ENCODE results near the gene SLC35F1.

The SLC35F1 gene

GRCh38 chr6:118223316-118223715, 316.3 kb downstream of the SLC35F1 start:
- H3K4me3 ChIP-seq (ENCODE audit: low read depth, low read length), result no peak overlapping the region
- no peak for DNase-seq (ENCODE audit: low read depth)

GRCh38 chr6:118228886-118229285, 321.8 kb downstream of the SLC35F1 start:
- DNase-seq (ENCODE audit: low read depth), result no peak
- H3K4me3 ChIP-seq (ENCODE audit: low read depth, low read length), result no peak overlapping the region

- DNase-seq (ENCODE audit: low read depth), result no peak
- no peak overlapping the region for H3K4me3 ChIP-seq (ENCODE audit: low read depth, low read length)
Measured at GRCh38 chr6:118240878-118241528, 333.9 kb downstream of the SLC35F1 start.

GRCh38 chr6:118246406-118246805, 339.3 kb downstream of the SLC35F1 start:
- H3K4me3 ChIP-seq (ENCODE audit: low read depth, low read length), result no peak overlapping the region
- DNase-seq (ENCODE audit: low read depth), result no peak

- DNase-seq (ENCODE audit: low read depth), result no peak
- H3K4me3 ChIP-seq (ENCODE audit: low read depth, low read length), result no peak overlapping the region
Measured at GRCh38 chr6:118248171-118248570, 341.1 kb downstream of the SLC35F1 start.

DNA sequence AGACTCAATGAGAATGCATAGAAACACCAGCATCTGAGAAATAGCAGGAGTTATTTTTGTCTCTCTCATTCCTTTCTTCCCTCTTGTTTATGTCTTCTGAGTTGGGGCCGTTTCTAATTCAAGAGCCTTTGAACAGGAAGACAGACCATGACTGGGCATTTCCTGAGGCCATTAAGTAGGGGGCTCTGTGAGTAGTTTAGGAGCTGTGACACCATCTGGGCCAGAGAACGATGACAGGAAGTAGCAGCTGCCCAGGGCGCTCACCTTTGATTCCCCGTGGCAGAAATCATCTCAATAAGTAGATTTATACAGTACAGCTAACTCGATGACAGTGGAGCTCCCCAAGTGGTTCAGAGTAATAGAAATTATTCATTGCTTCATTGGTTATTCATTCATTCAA, 342.6 kb downstream of the SLC35F1 start:
- no peak for DNase-seq (ENCODE audit: low read depth)

DNA sequence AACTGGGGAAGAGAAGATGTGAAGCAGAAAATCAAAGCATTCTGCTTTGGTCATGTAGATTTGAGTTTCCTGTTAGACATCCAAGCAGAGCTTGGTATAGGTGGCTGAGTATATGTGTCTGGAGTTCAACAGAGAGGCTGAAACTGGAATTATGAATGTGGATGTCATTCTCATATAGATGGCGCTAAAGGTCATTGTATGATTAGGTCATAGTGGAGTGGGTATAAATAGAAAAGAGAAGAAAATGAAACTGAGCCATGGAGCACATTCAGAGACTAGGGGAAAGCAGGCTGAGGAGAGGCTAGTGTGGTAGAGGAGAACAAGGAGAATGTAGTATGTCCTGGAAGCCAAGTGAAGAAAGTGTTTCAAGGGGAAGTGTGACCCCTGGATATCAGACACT, 345.4 kb downstream of the SLC35F1 start:
- no peak for DNase-seq (ENCODE audit: low read depth)
- no peak overlapping the region for H3K4me3 ChIP-seq (ENCODE audit: low read depth, low read length)

More for the DNA sequence above, 342.6 kb downstream of the SLC35F1 start:
- no peak overlapping the region for H3K4me3 ChIP-seq (ENCODE audit: low read depth, low read length)

- DNase-seq (ENCODE audit: low read depth), result no peak
- no peak overlapping the region for H3K4me3 ChIP-seq (ENCODE audit: low read depth, low read length)
Measured at GRCh38 chr6:118253741-118254140, 346.7 kb downstream of the SLC35F1 start.

- no peak for DNase-seq (ENCODE audit: low read depth)
- no peak overlapping the region for H3K4me3 ChIP-seq (ENCODE audit: low read depth, low read length)
Measured at GRCh38 chr6:118260833-118261232, 353.8 kb downstream of the SLC35F1 start.

DNA sequence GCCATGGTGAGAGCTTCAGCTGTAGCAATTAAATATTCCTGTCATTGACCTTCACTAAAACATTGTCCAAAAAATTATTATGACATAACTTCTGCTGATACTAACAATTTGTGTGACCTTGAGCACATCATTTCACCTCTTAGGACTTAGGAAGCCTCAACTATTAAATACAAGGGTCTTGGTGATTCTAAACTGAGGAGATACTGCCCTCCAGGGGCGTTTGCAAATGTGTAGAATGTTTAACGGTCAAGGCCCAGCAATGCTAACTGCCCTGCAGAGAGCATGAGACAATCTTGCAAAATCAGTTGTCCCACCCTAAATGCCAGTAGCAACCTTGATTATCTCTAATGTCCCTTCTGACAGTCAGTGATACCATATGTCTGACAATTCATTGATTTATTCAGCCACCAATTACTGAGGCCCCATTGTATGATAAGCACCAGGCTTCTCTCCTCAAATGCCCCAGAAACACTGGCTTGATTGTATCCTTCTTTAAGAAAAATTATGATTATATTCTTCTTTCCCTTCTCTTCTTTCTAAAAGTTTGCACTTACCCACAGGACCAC, 356.9 kb downstream of the SLC35F1 start:
- no peak for DNase-seq (ENCODE audit: low read depth)
- no peak overlapping the region for H3K4me3 ChIP-seq (ENCODE audit: low read depth, low read length)

DNA sequence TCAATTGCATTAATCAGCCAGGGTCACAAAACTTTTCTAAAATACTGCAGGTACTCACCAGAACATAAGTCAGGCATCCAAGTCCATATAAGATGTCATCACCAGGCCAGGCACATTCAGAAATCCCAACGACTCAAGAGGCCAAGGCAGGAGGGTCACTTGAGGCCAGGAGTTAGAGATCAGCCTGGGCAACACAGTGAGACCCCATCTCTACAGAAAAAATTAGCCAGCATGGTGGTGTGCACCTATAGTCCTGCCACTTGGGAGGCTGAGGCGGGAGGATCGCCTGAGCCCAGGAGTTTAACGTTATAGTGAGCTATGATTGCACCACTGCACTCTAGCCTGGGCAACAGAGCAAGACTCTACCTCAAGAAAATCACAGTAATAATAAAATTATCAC, 362.6 kb downstream of the SLC35F1 start:
- H3K4me3 ChIP-seq (ENCODE audit: low read depth, low read length), result no peak overlapping the region
- no peak for DNase-seq (ENCODE audit: low read depth)

DNA sequence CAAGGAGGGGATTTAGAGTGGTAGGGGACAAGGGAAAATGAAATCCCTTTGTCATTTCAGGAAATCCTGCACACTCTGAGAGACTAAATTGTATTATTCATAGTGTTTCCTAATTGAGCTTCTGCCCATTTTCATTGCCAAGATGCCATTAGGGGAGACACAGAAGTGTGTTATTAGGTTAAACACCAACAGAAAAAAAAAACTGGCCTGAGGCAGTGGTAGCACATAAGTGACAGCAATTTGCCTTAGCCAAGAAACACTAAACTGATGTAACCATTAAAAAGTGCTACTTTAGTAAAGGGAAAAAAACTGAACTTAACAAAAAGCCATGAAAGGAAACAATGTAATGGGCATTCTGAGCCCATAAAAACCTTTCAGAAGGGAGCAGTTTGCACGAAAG, 370.6 kb downstream of the SLC35F1 start:
- no peak for DNase-seq (ENCODE audit: low read depth)
- no peak overlapping the region for H3K4me3 ChIP-seq (ENCODE audit: low read depth, low read length)

DNA sequence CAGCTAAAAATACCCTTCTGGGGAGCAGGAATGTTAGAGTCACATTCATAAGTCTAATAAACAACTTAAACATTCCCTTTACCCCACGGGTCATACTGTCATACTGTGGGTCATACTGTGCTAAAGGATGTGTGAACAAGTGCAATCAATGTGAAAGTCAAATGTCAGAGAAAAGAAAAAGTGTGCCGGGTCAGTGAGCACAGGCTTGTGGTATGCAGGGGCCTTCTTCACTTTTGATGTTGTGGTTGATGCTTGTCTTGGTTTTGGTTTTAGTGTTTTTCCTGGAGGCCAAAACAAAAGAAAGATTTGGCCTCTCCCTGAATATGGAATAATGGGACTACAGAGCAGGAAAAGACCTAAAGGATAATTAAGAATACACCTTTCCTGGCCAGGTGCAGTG, 373.1 kb downstream of the SLC35F1 start:
- no peak overlapping the region for H3K4me3 ChIP-seq (ENCODE audit: low read depth, low read length)
- no peak for DNase-seq (ENCODE audit: low read depth)

DNA sequence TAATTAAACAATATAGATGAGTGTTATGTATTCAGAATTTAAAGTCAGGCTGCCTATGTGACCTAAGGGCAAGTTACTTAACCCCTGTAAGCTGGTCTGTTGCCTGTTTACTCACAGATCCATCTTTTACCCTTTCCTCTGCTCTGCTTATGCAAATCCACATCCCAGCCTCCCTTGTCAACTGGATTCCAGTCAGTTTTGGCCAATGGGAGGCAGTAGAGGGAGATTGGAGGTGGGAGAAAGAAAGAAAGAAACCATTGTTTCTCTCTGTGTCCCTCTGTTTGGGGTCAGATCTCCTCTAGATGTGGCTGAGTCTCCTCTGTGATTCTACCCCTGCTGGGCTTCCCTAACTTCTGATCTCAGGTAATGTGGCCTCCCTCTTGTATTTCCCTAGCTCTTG, 374.2 kb downstream of the SLC35F1 start:
- H3K4me3 ChIP-seq (ENCODE audit: low read depth, low read length), result no peak overlapping the region
- DNase-seq (ENCODE audit: low read depth), result no peak

- DNase-seq (ENCODE audit: low read depth), result no peak
- H3K4me3 ChIP-seq (ENCODE audit: low read depth, low read length), result no peak overlapping the region
Measured at GRCh38 chr6:118283766-118284165, 376.7 kb downstream of the SLC35F1 start.

GRCh38 chr6:118284736-118285360, 377.8 kb downstream of the SLC35F1 start:
- no peak overlapping the region for H3K4me3 ChIP-seq (ENCODE audit: low read depth, low read length)
- no peak for DNase-seq (ENCODE audit: low read depth)

DNA sequence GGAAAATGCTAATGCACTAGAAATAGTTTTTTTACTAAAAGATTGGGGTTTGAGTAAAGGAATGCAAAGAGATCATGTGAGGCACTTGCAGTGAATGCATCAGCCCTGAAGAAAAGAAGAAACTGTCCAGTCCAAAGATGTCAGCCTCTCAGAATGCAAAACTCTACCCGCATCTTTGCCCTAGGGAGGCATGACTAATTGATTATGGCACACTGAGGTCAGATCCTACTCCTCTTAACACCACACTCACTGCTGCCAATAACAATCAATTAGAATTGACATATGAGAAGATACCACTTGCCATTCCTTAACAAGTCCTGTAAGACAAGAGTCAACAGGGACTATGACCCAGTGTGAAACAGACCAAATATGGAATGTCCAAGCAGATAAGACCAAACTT, 378.7 kb downstream of the SLC35F1 start:
- no peak for DNase-seq (ENCODE audit: low read depth)
- no peak overlapping the region for H3K4me3 ChIP-seq (ENCODE audit: low read depth, low read length)

DNA sequence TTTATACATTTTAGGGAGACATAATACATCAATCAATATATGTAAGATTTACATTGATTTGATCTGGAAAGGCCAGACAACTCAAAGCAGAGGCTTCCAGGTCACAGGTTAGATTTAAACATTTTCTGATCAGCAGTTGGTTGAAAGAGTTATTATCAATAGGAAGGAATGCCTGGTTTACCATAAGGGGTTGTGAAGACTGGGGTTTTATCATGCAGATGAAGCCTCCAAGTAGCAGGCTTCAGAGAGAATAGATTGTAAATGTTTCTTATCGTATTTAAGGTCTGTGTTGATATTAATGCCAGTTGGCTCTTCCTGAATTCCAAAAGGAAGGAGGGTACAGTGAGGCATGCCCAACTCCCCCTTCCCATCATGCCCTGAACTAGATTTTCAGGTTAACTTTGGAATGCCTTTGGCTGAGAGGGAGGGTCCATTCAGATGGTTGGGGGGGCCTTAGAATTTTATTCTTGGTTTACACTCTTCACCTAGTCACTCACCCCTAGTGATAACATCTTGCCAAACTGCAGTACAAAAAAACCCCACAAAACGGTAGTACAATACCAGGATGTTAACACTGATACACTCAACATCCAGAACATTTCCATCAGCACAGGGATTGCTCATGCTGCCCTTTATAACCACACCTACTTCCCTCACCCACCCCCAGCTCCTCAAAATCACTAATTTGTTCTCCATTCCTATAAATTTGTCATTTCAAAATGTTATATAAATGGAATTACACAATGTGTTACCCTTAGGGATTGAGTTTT, 381.5 kb downstream of the SLC35F1 start:
- no peak for DNase-seq (ENCODE audit: low read depth)
- H3K4me3 ChIP-seq (ENCODE audit: low read depth, low read length), result no peak overlapping the region

GRCh38 chr6:118292558-118292957, 385.5 kb downstream of the SLC35F1 start:
- no peak for DNase-seq (ENCODE audit: low read depth)
- H3K4me3 ChIP-seq (ENCODE audit: low read depth, low read length), result no peak overlapping the region

GRCh38 chr6:118294906-118295305, 387.8 kb downstream of the SLC35F1 start:
- no peak overlapping the region for H3K4me3 ChIP-seq (ENCODE audit: low read depth, low read length)
- no peak for DNase-seq (ENCODE audit: low read depth)

All from skeletal muscle cell (primary cell).